DND-41 (cell line): Measurements from ENCODE around the gene ARX.

ENCODE experiments used
- ATAC-seq: fragments of 200-7000 bp; cut with Tn5 transposase; 3 replicates; pipeline ENCODE4 v1.9.1; 2021; ENCODE audit warnings: low read depth; ENCODE audit not compliant: insufficient read depth
- DNase-seq: peaks from one replicate; pipeline ENCODE4 v3.0.0-alpha.2; 2020
- H2AFZ ChIP-seq: 2 replicates; pipeline ENCODE4 v1.6.0; 2012; ENCODE audit warnings: low read depth, low read length
- H3K27ac ChIP-seq: 2 replicates; pipeline ENCODE4 v1.5.1; 2012; ENCODE audit warnings: low read length, inconsistent platforms
- H3K27me3 ChIP-seq: fragments of 200-600 bp; sonication (generic); 2 replicates; pipeline ENCODE4 v1.6.0; 2012; ENCODE audit warnings: low read length, mild to moderate bottlenecking, inconsistent platforms; ENCODE audit not compliant: insufficient read depth, poor library complexity
- H3K36me3 ChIP-seq: 2 replicates; pipeline ENCODE4 v1.5.1; 2012; ENCODE audit warnings: low read length, inconsistent platforms; ENCODE audit not compliant: insufficient read depth
- H3K4me1 ChIP-seq: 2 replicates; pipeline ENCODE4 v1.5.1; 2012; ENCODE audit warnings: mild to moderate bottlenecking, low read length; ENCODE audit not compliant: insufficient read depth
- H3K4me2 ChIP-seq: 2 replicates; pipeline ENCODE4 v1.6.0; 2012; ENCODE audit warnings: mild to moderate bottlenecking, moderate library complexity, low read length, inconsistent platforms; ENCODE audit not compliant: insufficient read depth
- H3K4me3 ChIP-seq, 2 experiments: fragments of 200-600 bp in 1 of 2; shearing (Covaris generic) in 1 of 2; 2 replicates each; pipeline ENCODE4 v1.5.1; 2012 to 2016; ENCODE audit warnings: inconsistent platforms in 2 of 2, low read length in 2 of 2, mild to moderate bottlenecking in 2 of 2, low read depth in 1 of 2, moderate library complexity in 1 of 2
- H3K79me2 ChIP-seq: 2 replicates; pipeline ENCODE4 v1.6.0; 2012; ENCODE audit warnings: low read length, inconsistent platforms; ENCODE audit not compliant: insufficient read depth
- H3K9ac ChIP-seq: 2 replicates; pipeline ENCODE4 v1.6.0; 2012; ENCODE audit warnings: low read depth, mild to moderate bottlenecking, inconsistent platforms, low read length, moderate library complexity
- H3K9me3 ChIP-seq: 2 replicates; pipeline ENCODE4 v1.5.1; 2012; ENCODE audit warnings: low read length, moderate library complexity, mild to moderate bottlenecking, inconsistent platforms; ENCODE audit not compliant: insufficient read depth, severe bottlenecking
- H4K20me1 ChIP-seq: 2 replicates; pipeline ENCODE4 v1.6.0; 2012; ENCODE audit warnings: low read length; ENCODE audit not compliant: insufficient read depth
- CTCF ChIP-seq: IDR thresholded peaks from 2 replicates; pipeline ENCODE4 v1.5.1; 2012; ENCODE audit warnings: borderline replicate concordance, low read length, moderate library complexity, mild to moderate bottlenecking; ENCODE audit not compliant: poor library complexity, severe bottlenecking; ENCODE audit errors: extremely low read depth
- EZH2 ChIP-seq: IDR thresholded peaks from 3 replicates; pipeline ENCODE4 v1.6.1; 2012; ENCODE audit warnings: borderline replicate concordance, low read depth, mild to moderate bottlenecking, moderate library complexity, low read length, inconsistent platforms; ENCODE audit not compliant: severe bottlenecking

Gene ARX

DNA sequence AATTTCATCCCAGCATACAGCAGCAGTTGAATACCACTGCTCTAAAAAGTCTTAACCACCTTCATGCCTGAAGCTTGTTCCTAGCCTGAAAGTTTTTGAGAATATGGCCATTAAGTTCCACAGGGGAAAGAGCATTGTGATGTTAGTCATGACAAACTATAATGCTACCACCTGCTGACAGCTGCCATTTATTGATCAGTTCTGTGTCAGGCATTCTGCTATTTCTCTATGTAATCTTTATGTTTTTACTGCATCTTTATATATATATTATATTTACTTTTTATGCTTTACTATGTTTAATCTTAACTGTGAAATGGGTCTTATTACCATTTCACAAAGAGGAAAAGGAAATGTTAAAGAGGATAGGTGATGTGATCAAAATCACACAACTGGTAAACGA lies 54.0 kb downstream of the ARX start:
- no peak for TF ChIP-seq EZH2
- TF ChIP-seq CTCF = no peak
- no peak overlapping the region for H3K4me3 ChIP-seq
- peaks cover 9% of the 10 kb centered on the region; the same call in 1 of the 2 replicates for H3K36me3 ChIP-seq
- no peak overlapping the region for H3K9ac ChIP-seq
- H3K27ac ChIP-seq = no peak overlapping the region
- no peaks in the 10 kb centered on the region for H3K79me2 ChIP-seq
- ATAC-seq (no peak), DNase-seq (no peak)
- H3K27me3 ChIP-seq = no peaks in the 10 kb centered on the region
- no peaks in the 10 kb centered on the region for H3K4me1 ChIP-seq
- no peak overlapping the region for H2AFZ ChIP-seq
- no peaks in the 10 kb centered on the region for H4K20me1 ChIP-seq
- H3K4me2 ChIP-seq = no peak overlapping the region
- no peaks in the 10 kb centered on the region for H3K9me3 ChIP-seq

- Histone ChIP-seq H4K20me1 (no peaks in the 10 kb centered on the region), H3K4me1 (no peaks in the 10 kb centered on the region), H3K36me3 (peaks cover 17% of the 10 kb centered on the region; the same call in 1 of the 2 replicates), H2AFZ (no peak overlapping the region), H3K79me2 (peaks cover 1% of the 10 kb centered on the region; the same call in 1 of the 2 replicates), H3K9me3 (no peaks in the 10 kb centered on the region), H3K27me3 (no peaks in the 10 kb centered on the region), H3K4me3 (no peak overlapping the region), H3K9ac (no peak overlapping the region), H3K27ac (no peak overlapping the region), H3K4me2 (no peak overlapping the region)
- DNase-seq (no peak), ATAC-seq (no peak)
- TF ChIP-seq EZH2 = no peak
- TF ChIP-seq CTCF = no peak
Observed at GRCh38 chrX:24956828-24957227, 58.9 kb downstream of the ARX start.

GRCh38 chrX:24955372-24955930 lies 60.3 kb downstream of the ARX start:
- H3K4me2 ChIP-seq = no peak overlapping the region
- TF ChIP-seq CTCF = no peak
- no peak for TF ChIP-seq EZH2
- peaks cover 18% of the 10 kb centered on the region; the same call in 1 of the 2 replicates for H3K36me3 ChIP-seq
- ATAC-seq = 0 out of 3 replicates have a peak, but pooled peaks have one; percentile 12
- H3K4me3 ChIP-seq = no peak overlapping the region
- H3K4me1 ChIP-seq = no peaks in the 10 kb centered on the region
- no peak overlapping the region for H3K9ac ChIP-seq
- no peaks in the 10 kb centered on the region for H3K9me3 ChIP-seq
- DNase-seq = no peak
- no peak overlapping the region for H3K27ac ChIP-seq
- H3K27me3 ChIP-seq = no peaks in the 10 kb centered on the region
- H3K79me2 ChIP-seq = peaks cover 1% of the 10 kb centered on the region; the same call in 1 of the 2 replicates
- H2AFZ ChIP-seq = no peak overlapping the region
- H4K20me1 ChIP-seq = no peaks in the 10 kb centered on the region
